B cell (primary cell): ENCODE results near the gene MYOC. TPM values are rescaled to one million over a fixed set of nuclear protein-coding genes. Genes with fewer than 3 reads are reported as not detected.
A peak's percentile ranks its signal among the peaks of the same experiment; 100 is the strongest.

Experiments
- ATAC-seq: fragments of 200-7000 bp; cut with Tn5 transposase; one replicate; pipeline ENCODE4 v1.10.0; 2021; ENCODE audit warnings: low read depth, mild to moderate bottlenecking, moderate number of reproducible peaks, moderate library complexity
- CTCF ChIA-PET: fragments of 350-600 bp; sonication (Branson Sonifier 250); formaldehyde crosslinking; loops from one replicate; lab custom pipeline; 2021; ENCODE audit warnings: antibody characterized with exemption, inconsistent platforms; lab: Charles Lee
- POLR2A ChIA-PET: fragments of 350-600 bp; sonication (Branson Sonifier 250); formaldehyde crosslinking; loops from one replicate; lab custom pipeline; 2021; ENCODE audit warnings: antibody characterized with exemption; lab: Charles Lee
- DNase-seq: peaks from one replicate; pipeline ENCODE4 v3.0.0; 2013
- H2AFZ ChIP-seq: 2 replicates; pipeline ENCODE4 v1.6.1; 2012; ENCODE audit warnings: mild to moderate bottlenecking, low read depth, low read length; ENCODE audit not compliant: insufficient read depth, poor library complexity, severe bottlenecking
- H3K27ac ChIP-seq, 2 donors: 1 replicate in 1 of 2; 2 replicates in 1 of 2; pipeline ENCODE4 v1.5.1; 2012 to 2013; ENCODE audit warnings: low read length in 2 of 2, mild to moderate bottlenecking in 2 of 2, moderate library complexity in 1 of 2
- H3K27me3 ChIP-seq, 4 experiments: fragments of 200-600 bp in 1 of 4; sonication (generic) in 1 of 4; replicated peaks in 1 of 4; 1 replicate in 2 of 4; 2 replicates in 2 of 4; pipeline versions ENCODE4 v1.6.1 to v1.7.0; 2013 to 2016; ENCODE audit warnings: low read length in 3 of 4, mild to moderate bottlenecking in 2 of 4, mixed read lengths in 1 of 4, moderate library complexity in 1 of 4; ENCODE audit not compliant: insufficient read depth in 4 of 4, control insufficient read depth in 3 of 4; ENCODE audit errors: control extremely low read depth in 1 of 4
- H3K36me3 ChIP-seq, 2 experiments: replicated peaks in 1 of 2; 1 replicate in 1 of 2; 2 replicates in 1 of 2; pipeline versions ENCODE4 v1.6.1 to v1.7.1; 2013; ENCODE audit warnings: low read length in 1 of 2; ENCODE audit not compliant: insufficient read depth in 2 of 2, control insufficient read depth in 1 of 2; ENCODE audit errors: control extremely low read depth in 1 of 2, extremely low read depth in 1 of 2
- H3K4me1 ChIP-seq, 2 donors: fragments of 200-600 bp in 1 of 2; sonication (generic) in 1 of 2; 1 replicate in 1 of 2; 2 replicates in 1 of 2; pipeline versions ENCODE4 v1.5.1 to v1.6.1; 2013 to 2017; ENCODE audit warnings: low read length in 2 of 2; ENCODE audit not compliant: control insufficient read depth in 2 of 2, insufficient read depth in 2 of 2
- H3K4me2 ChIP-seq: replicated peaks from 2 replicates; pipeline ENCODE3; 2012; ENCODE audit warnings: mild to moderate bottlenecking, low read depth, low read length; ENCODE audit not compliant: poor library complexity, severe bottlenecking
- H3K4me3 ChIP-seq, 5 experiments: fragments of 200-600 bp in 1 of 5; sonication (generic) in 1 of 5; 1 replicate in 3 of 5; 2 replicates in 2 of 5; pipeline versions ENCODE4 v1.5.1 to v1.7.0; 2011 to 2016; ENCODE audit warnings: low read length in 4 of 5, mild to moderate bottlenecking in 4 of 5, low read depth in 2 of 5, control low read depth in 1 of 5, moderate library complexity in 1 of 5; ENCODE audit not compliant: insufficient read depth in 1 of 5; ENCODE audit errors: control extremely low read depth in 1 of 5, extremely low read depth in 1 of 5
- H3K79me2 ChIP-seq: fragments of 200-600 bp; sonication (generic); one replicate; pipeline ENCODE4 v1.6.0; 2016; ENCODE audit warnings: low read length; ENCODE audit not compliant: control insufficient read depth, insufficient read depth
- H3K9ac ChIP-seq: fragments of 200-600 bp; sonication (generic); 2 replicates; pipeline ENCODE4 v1.6.1; 2017; ENCODE audit warnings: mild to moderate bottlenecking, low read length, moderate library complexity
- H3K9me3 ChIP-seq, 3 donors: one replicate each; pipeline versions ENCODE4 v1.6.1 to v1.7.1; 2013; ENCODE audit warnings: low read length in 2 of 3; ENCODE audit not compliant: control insufficient read depth in 2 of 3, insufficient read depth in 1 of 3; ENCODE audit errors: control extremely low read depth in 1 of 3
- H4K20me1 ChIP-seq: 2 replicates; pipeline ENCODE4 v1.6.0; 2012; ENCODE audit warnings: mild to moderate bottlenecking, low read length; ENCODE audit not compliant: insufficient read depth, control insufficient read depth, poor library complexity, severe bottlenecking
- H3K27ac Mint-ChIP-seq: one replicate; pipeline ENCODE4 v1.8.0; 2021; ENCODE audit warnings: mixed read lengths
- H3K27me3 Mint-ChIP-seq: one replicate; pipeline ENCODE4 v1.8.0; 2021; ENCODE audit warnings: mixed read lengths
- H3K4me1 Mint-ChIP-seq: one replicate; pipeline ENCODE4 v1.8.0; 2021; ENCODE audit warnings: mixed read lengths
- H3K4me3 Mint-ChIP-seq: one replicate; pipeline ENCODE4 v1.8.0; 2021; ENCODE audit warnings: mixed read lengths
- H3K9me3 Mint-ChIP-seq: one replicate; pipeline ENCODE4 v1.8.0; 2022; ENCODE audit warnings: mixed read lengths; ENCODE audit not compliant: insufficient read depth
- EZH2 ChIP-seq: IDR thresholded peaks from 2 replicates; pipeline ENCODE4 v1.6.1; 2012; ENCODE audit warnings: borderline replicate concordance, low read depth, mild to moderate bottlenecking, moderate library complexity, low read length; ENCODE audit not compliant: insufficient read depth, poor library complexity, severe bottlenecking
- WGBS: methylation state at CpG from one replicate; pipeline ENCODE4 v1.1.5; 2013; ENCODE audit warnings: missing lambda C conversion rate; ENCODE audit not compliant: insufficient coverage; 5-methylcytosine and 5-hydroxymethylcytosine counted together
- intact Hi-C: fragments of 100-400 bp; cut with micrococcal nuclease; formaldehyde crosslinking; loops from one replicate; pipeline ENCODE4 v1.10.0; 2022
- polyA plus RNA-seq: library from polyadenylated mRNA; depleted of rRNA; stranded (reverse); fragments of >200 nt; gene quantifications from 2 replicates; pipeline ENCODE4 v1.2.3, GENCODE V29; 2012
- total RNA-seq, 2 donors: library from RNA; stranded (reverse); fragments of 120-200 nt in 1 of 2; gene quantifications; 1 replicate in 1 of 2; 2 replicates in 1 of 2; pipeline versions ENCODE4 v1.2.3 to v1.2.4, GENCODE V29; 2013 to 2022
- TF ChIP-seq, protein P1 (sequence below): fragments of 200-600 bp; IDR thresholded peaks from one replicate; pipeline ENCODE4 v1.8.0; 2022; ENCODE audit warnings: antibody characterized with exemption, mild to moderate bottlenecking

MYOC gene
- total and polyA plus RNA-seq, 2 donors (not counting 1 experiment from before 2014, with no cell fraction given), result not detected

DNA sequence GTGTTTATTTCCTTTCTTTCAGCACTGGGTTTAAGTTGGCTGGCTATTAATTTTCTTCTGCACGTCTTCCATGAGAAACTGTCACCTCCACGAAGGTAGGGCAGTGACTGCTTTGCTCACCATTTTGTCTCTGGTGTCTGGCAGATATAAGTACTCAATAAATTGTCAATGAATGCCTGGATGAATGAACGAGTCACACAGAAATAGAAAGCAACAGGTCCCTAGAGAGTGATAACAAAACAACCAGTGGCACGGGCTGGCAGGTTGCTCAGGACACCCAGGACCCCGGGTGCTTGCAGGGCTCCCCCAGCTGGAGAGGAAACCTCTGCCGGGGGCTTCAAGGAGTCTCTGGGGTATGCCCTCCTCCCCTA is 3.2 kb upstream of the MYOC start:
- intact Hi-C loops, result loop anchor here (2.0 kb wide), 1 partner anchor 329 kb away; no protein-coding TSS in a partner anchor
- TF ChIP-seq, protein P1, sequence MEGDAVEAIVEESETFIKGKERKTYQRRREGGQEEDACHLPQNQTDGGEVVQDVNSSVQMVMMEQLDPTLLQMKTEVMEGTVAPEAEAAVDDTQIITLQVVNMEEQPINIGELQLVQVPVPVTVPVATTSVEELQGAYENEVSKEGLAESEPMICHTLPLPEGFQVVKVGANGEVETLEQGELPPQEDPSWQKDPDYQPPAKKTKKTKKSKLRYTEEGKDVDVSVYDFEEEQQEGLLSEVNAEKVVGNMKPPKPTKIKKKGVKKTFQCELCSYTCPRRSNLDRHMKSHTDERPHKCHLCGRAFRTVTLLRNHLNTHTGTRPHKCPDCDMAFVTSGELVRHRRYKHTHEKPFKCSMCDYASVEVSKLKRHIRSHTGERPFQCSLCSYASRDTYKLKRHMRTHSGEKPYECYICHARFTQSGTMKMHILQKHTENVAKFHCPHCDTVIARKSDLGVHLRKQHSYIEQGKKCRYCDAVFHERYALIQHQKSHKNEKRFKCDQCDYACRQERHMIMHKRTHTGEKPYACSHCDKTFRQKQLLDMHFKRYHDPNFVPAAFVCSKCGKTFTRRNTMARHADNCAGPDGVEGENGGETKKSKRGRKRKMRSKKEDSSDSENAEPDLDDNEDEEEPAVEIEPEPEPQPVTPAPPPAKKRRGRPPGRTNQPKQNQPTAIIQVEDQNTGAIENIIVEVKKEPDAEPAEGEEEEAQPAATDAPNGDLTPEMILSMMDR, result peak; percentile 11
- TF ChIP-seq EZH2, result no peak
- Histone ChIP-seq H3K36me3 (no peaks in the 10 kb centered on the region), H3K27ac (no peak overlapping the region), H3K9ac (no peak overlapping the region), H2AFZ (peak overlapping the region; percentile 50), H3K4me3 (peak overlapping the region in 1 of 5 experiments; percentile 5), H3K9me3 (no peaks in the 10 kb centered on the region), H3K27me3 (peaks cover 0 to 20% (median 2%) of the 10 kb centered on the region in 4 experiments), H3K4me1 (peaks cover 8 to 13% of the 10 kb centered on the region in 2 donors), H3K4me2 (peak overlapping the region; percentile 20), H3K79me2 (no peaks in the 10 kb centered on the region), H4K20me1 (no peaks in the 10 kb centered on the region)
- ATAC-seq, result no peak
- DNase-seq, result no peak
- Mint-ChIP-seq H3K9me3 (no peaks in the 10 kb centered on the region), H3K4me1 (peaks cover 10% of the 10 kb centered on the region), H3K27ac (no peak overlapping the region), H3K27me3 (peaks cover 44% of the 10 kb centered on the region), H3K4me3 (peak overlapping the region; percentile 27)
- POLR2A ChIA-PET, result no interaction called here
- 13% methylated on average over 4 of the region's 6 CpGs for WGBS
- CTCF ChIA-PET, result no interaction called here

DNA sequence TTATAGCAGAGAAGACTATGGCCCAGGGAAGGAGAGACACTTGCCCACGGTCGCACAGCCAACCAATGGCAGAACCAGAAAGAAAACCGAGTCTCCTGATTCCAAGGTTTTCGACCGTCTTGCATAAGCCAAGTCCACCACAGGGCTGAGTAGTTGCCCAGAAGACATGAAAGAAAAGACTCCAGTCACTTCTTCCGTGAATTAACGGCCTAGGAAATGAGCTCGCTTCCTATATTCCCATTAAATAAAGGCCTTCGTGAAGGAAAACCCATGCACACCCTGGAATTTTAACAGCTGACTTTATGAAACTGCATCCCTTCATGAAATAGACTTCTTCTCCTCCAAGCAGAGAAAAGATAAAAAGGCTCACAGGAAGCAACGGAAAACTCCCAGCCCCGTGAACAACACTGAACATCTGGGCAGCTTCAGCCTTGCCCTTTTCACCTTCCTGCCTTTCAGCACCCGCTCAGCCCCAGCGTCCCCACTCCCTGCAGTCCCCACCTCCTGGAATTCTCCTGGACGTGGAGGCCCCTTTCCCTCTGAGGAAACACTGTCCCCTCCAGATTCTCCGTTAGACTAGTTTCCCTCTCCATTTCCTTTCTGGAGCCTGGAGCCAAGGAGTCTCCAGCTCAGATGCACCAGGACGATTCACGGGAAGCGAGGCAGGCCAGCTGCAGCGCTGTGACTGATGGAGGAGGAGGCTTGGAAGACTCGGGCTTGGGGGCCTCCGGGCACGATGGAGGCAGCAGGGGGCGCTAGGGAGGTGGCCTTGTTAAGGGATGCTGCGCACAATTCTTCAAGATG is 2.7 kb upstream of the MYOC start:
- WGBS, result 24% methylated on average over 24 of the region's 24 CpGs

More for the DNA sequence above, 2.7 kb upstream of the MYOC start:
- no peak overlapping the region for H3K27ac ChIP-seq
- H3K4me1 Mint-ChIP-seq, result peaks cover 10% of the 10 kb centered on the region
- TF ChIP-seq, protein P1, result peak; percentile 63
- TF ChIP-seq EZH2, result no peak
- peaks cover 46% of the 10 kb centered on the region for H3K27me3 Mint-ChIP-seq
- no peaks in the 10 kb centered on the region for H4K20me1 ChIP-seq
- no peak overlapping the region for H3K27ac Mint-ChIP-seq
- peak; percentile 42 for DNase-seq
- H3K4me3 ChIP-seq, result peak overlapping the region in 1 of 5 experiments; percentile 5
- intact Hi-C loops, result loop anchor here (2.0 kb wide), 1 partner anchor 330 kb away; no protein-coding TSS in a partner anchor
- H3K4me2 ChIP-seq, result peak overlapping the region; percentile 20
- H3K9me3 ChIP-seq, result no peaks in the 10 kb centered on the region
- ChIA-PET POLR2A (no interaction called here), CTCF (interaction anchor here (1.0 kb wide), 1 partner anchor 333 kb away, joined by 3 read pairs; no protein-coding TSS in a partner anchor)
- H2AFZ ChIP-seq, result peak overlapping the region; percentile 50
- no peak overlapping the region for H3K9ac ChIP-seq
- no peaks in the 10 kb centered on the region for H3K36me3 ChIP-seq
- peaks cover 8 to 13% of the 10 kb centered on the region in 2 donors for H3K4me1 ChIP-seq
- no peaks in the 10 kb centered on the region for H3K9me3 Mint-ChIP-seq
- peaks cover 0 to 20% (median 2%) of the 10 kb centered on the region in 4 experiments for H3K27me3 ChIP-seq
- no peak for ATAC-seq
- H3K4me3 Mint-ChIP-seq, result peak overlapping the region; percentile 27
- no peaks in the 10 kb centered on the region for H3K79me2 ChIP-seq
